Activated CD8-positive, alpha-beta memory T cell treated with anti-CD3 and anti-CD28 coated beads, Interleukin-2, amount 50 U/mL, for 24 hours (primary cell): Measurements from ENCODE around the gene GNRHR.
"Not testable (repeated sequence)": the region's sequence is repeated elsewhere in the genome, so short reads cannot be mapped to it uniquely, and the experiment has no call there.

Experiments
- DNase-seq: peaks from one replicate; pipeline ENCODE4 v3.0.0-alpha.2; 2020; ENCODE audit errors: extremely low read depth

GNRHR gene, protein sequence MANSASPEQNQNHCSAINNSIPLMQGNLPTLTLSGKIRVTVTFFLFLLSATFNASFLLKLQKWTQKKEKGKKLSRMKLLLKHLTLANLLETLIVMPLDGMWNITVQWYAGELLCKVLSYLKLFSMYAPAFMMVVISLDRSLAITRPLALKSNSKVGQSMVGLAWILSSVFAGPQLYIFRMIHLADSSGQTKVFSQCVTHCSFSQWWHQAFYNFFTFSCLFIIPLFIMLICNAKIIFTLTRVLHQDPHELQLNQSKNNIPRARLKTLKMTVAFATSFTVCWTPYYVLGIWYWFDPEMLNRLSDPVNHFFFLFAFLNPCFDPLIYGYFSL

DNA sequence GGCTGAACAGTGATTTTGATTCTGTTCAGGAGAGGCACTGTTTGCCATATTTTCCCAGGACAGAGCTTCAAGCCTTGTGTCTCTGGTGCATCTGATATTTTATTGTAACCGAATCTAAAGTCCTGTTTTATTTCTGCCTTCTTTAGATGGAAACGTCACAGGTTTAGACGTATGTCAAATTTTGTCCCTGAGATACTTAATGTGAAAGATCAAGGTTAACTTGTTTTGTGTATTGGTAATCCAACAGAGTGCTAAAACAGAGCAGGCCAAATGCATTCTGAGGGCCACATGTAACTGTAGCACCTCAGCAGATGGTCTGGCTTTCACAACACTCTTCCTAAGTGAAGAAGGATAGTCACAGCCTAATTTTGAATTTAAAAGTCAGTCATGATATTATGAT is at the start of gene GNRHR:
TSS of gene GNRHR (minus strand) at position 101 of the 400 bp plus-strand sequence. CDS start at position 48, 53 bp downstream.
- no peak for DNase-seq

DNA sequence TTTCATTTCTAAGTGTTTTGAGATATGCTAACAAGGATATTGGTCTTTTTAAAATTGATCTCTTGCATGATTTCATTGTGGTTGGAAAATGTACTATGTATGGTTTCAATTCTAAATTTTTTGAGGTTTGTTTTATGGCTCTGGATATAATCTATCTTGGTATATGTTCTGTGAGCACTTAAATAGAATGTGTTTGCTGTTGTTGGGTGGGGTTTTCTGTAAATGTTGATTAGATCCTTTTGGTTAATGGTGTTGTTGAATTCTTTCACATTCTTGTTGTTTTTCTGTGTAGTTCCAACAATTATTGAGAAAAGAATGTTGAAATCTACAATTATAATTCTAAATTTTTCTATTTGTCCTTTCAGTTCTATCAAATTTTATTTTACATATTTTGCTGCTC is 42.6 kb upstream of the GNRHR start:
- DNase-seq = no peak

DNA sequence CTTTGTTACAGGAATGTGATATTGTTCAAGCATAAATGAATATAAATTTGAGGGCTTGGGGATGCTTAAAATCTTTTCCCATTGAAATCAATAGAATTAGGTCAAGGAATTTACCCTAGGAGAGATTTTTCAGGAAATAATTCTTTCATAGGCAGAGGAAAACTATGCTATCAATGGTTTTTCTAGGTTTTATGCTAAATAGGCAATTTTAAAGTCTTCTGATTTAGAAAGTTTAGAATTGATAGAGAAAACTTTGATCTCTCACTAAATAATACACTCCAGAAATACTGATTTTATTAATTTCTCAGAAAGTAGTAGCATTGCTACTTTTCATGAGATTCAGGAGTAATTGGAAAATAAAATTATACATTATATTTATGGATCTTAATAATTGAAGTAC is 36.5 kb upstream of the GNRHR start:
- no peak for DNase-seq

DNA sequence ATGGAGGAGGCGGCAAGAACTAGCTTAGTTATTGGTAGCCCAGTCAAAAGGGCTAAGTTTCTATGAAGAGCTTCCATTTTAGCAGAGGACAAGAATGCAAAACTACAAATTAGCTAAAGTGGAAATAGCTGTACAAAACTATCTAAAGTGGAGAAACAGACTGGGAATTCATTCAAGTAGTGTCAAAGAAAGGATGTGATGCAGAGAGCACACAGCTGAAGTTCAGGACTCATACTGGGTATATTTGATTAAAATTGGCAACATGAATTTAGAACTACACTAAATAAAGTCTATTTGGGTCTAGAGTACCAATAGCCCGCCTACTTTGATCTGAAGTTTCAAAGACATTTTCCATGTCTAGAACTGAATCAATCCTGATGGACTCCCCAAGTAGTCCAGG is 33.1 kb upstream of the GNRHR start:
- no peak for DNase-seq

DNA sequence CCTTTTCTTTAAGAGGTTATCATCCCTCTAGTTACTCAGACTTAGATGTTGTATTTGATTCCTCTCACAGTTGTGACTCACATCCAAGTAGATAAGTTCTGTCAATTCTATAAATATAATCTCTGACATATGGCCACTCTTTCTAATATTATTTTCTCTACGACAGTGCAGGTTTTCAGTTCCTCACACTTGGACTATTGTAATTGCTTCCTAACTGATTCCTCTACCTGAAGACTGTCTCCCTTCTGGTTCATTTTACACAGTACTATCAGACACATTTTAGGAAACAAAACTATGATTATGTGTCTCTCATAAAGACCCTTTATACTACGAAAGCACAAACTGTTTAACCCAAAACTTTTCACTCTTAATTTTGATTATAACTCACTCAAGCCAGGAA is 31.3 kb upstream of the GNRHR start:
- no peak for DNase-seq

DNA sequence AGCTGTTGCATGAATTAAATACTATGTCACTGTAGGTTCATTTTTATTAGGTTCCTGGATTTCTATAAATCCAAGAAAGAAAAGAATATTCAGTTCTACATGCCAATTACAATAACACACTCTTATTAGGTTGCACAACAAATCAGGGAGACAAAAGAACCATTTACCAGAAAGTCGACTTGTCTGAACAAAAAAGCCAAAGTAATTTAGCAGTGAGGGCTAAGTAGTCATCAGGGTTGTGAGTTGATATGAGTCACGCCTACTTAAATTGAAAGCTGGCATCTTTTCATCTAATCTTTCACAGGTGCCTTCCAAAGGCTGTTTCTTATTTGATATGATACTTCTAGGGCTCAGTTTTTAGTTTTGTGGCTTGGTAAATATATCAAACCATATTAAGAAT is 25.4 kb upstream of the GNRHR start:
- no peak for DNase-seq

DNA sequence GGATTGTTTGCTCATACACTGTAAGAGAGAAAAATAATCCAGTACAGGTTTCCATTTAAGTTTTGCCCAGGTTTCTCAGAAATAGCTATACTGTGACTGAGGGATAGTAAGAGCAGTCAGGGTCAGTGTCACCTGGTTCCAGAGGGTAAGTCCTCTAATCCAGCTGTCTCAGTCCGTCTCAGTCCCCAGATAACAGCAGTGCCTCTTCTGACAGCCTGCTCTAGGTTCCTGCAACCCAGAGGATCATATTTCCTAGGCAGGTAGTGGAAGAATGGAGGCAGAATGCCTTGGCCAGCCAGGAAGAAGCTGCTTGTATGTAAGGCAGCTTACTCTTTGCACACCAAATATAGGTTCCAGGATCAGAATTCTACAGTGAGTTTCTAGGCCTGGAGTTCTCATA is 22.6 kb upstream of the GNRHR start:
- no peak for DNase-seq

DNA sequence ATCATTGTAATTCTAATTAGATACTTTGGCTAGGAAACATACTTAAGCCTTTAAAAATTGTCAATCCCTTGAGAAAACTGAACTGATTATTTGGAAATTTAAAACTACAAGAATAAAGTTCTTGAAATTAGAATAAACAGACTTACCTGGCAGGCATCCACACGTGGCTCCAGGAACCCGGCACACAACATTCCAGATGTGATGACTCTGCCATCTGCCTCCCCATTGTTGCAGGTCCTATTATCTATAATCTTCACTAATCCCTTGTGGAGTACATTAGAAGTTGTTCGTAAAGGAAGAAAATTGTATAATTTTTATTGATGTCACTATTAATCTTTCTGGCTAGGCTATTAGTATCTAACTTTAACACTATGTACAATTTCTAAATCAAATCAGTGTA is 16.2 kb upstream of the GNRHR start:
- no peak for DNase-seq

DNA sequence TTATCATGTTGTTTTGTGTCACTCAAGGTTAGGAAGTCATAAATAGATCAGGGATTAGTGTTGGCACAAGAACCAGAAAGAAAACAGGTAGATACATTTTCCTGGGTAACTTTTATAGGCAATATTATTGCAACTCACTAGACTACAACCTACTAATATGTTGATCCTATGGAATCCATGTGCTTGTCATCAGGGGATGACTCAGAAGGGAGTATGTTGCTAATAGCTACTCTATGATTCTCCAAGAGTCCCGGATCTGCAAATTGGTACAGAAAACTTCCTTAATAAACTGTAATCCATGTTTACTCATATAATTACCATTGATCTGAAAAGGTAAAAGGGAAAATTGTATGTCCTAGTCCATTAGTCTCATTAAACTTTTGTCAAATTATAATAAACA is 11.7 kb upstream of the GNRHR start:
- DNase-seq = no peak

DNA sequence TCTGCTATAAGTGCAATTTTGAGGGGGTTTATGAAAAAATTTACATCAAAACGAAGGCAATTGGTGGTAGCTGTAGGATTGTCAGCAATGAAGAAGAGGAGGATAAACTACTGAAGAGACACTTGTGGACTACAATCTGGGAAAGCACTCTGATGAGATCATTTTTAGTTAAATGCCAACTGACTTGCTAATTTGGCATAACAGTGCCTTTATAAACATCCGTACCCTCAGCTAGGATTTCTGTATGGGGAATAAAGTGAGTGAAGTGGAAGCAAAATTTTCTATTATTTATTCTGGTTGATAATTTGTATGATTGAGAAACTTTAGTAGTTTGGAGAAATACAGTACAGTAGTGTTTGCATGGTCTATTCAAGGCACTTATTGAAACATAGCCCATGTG is 11.2 kb upstream of the GNRHR start:
- no peak for DNase-seq

DNA sequence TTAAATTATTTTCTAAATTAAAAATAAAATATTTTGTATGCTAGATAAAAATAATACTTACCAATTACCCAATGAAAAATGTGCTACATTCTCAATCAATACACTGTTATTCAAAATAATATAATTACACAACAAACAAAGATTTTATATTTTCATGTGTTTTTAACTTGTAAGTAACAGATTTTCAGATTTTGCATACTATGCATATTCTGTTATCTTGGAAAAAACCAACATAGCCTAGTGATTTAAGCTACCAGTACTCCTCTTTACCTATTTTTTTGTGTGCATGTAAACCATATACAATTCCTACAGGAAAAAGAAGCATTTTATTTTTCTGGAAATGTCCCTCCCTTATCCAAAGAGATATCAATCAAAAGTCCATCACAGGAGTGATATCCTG is 10.0 kb upstream of the GNRHR start:
- DNase-seq = no peak

DNA sequence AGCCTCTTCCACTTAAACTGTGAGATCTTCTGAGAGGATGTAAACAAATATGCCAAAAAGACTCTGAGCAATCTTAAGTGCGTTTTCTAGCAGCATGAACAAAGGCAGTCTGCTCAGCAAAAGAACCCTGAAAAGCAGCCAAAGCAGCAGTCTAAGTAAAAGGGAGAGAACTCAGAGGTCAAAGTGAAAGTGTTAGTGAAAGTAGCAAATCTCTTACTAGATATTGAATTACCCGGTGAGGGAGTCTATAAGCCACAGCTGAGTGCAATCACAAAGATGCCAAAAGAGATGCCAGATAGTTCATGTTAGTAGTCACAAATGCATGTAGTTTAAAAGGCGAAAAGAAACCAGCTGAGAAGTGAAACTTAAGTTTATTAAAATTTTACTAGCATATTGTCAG is 7.9 kb upstream of the GNRHR start:
- DNase-seq = no peak

DNA sequence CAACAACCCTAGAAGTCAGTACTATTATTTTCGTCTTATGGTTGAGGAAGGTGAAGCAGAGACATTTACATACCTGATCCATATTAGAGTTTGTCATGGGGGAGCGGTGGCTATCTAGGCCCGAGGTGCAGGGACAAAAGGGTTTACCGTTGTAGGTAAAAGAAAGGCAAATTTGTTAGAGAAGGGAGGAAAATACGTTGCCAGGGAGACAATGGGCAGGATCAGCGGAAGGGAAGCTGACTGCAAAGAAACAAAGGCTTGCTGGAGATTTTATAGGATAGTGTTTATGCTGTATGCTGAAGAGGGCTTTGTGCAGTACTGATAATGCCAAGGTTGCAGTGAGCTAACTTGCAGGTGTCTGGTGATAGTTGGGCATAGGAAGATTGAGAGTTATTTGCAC is 2.8 kb upstream of the GNRHR start:
- DNase-seq = not testable (repeated sequence)

DNA sequence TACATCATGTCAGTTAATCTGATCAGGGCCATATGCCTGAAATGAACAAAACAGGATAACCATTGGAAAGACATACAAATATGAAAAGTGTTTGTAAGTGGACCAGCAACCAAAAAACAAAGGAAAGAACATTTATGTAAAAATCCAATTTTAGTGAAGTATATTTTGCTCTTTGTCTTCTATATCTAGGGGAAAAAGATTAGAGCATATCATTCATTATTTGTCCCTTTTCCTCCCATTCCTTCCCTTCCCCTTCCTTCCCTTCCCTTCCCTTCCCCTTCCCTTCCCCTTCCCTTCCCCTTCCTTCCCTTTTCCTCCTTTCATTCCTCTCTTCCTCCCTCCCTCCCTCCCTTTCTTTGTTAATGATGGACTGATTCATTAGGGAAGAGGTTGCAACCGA is 1.8 kb upstream of the GNRHR start:
- DNase-seq = no peak

DNA sequence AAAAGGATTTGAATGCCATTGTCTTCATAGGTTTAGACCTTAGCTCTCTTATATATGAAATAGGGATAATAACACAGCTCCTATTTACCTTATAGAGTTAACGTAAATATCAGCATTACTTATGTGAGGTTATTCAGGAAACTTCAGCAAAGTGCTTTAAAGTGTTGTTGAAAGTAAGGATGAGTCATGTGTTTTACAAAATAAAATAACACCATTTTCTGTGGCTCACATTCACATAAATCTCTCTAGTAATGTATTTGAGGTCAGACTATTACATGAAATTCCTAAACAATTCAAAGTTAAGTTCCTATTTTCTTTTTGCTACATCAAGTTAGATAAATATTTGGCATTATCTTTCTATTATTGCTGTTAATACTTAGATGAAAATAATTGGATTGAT is 2.9 kb downstream of the GNRHR start:
- no peak for DNase-seq

DNA sequence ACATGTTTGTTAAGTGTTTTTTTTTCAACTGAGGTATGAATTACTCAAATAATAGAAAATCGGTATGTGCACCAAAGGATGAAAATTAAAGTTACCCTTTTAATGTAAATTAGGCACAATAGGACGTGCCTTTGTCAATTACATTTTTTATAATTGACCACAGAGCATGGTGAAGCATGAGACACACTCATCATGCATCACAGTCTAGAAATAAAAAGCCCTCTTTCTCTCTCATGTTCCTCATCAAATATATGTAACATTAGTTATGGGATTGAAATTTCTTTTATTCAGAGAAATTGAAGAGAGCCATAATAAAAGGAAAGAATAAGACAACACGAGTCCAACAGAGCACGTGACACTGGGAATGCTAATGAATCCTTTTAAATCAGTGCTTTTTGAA is 3.5 kb downstream of the GNRHR start:
- DNase-seq = no peak

DNA sequence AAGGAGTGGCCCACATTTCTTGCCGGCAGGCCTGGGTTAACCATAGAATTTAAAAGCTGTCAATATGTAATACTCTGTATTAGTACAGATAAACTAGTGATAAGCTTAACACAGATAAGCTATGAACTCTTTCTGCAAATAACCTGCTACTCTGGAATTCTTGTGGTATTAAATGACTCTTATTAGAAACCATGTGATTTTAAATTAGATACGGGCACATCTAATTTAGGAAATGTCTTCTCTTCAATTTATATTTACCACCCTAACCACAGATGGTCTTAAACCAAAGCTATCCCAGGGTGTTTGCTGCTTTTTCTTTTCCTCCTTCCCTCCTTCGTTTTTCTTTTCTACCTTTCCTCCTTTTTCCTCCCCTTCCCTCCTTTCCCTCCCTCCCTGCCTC is 4.9 kb downstream of the GNRHR start:
- no peak for DNase-seq

DNA sequence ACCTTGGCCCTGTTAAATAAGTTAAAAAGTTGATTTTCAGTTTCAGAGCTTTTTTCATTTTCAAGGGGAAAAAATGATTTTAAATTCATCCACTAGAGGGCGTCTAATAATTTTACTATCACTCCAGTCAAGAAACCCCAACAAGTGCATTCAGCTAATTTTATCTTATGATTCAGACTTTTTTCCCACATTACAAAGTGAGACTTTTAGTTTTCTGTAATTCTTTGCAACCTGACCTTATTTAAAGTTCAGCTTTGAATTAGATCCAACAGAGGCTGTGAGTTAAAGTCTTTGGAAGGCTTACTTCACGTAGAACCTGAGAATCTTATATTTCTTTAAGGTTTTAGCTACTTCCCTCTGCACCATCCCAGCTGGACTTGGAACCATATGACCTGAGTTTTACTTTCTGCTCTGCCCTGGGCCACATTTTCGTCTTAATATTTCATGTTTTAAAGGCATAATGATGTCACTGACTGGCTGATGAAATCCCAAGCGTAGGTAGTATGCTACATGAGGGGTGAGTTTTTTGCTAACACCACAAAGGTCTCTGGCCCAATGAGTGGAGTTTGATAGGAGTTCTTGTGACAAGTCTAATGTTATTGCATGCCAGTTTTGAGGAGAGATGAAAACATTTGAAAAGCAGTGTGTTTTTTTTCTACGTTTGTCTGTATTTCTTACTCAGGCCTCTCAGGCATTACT is 7.2 kb downstream of the GNRHR start:
- no peak for DNase-seq

DNA sequence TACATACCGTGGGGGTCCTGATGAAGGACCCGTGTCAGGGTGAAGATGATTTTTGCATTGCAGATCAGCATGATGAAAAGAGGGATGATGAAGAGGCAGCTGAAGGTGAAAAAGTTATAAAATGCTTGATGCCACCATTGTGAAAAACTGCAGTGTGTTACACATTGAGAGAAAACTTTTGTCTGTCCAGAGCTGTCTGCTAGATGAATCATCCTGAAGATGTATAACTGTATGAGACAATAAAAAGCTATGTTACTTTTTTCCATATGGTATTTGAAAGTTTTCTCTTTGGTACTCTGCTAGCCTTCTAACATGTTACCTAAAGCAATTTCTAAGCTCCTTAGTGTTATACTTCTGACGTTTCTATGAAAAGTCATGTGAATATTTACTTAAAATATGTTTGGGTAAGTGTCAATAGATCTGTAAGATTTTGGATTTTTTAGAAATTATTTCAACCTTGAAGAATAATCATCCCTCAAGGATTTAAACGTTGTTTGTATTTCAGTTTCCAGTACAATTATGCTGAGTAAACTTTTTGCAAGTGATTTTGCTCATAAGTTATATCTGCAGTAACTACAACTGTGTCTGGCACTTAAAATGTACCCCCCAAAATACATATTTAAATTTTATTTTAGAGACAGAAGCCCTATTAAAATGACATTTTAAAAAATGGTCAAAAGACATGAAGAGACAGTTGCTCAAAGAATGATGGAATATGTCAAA is 9.5 kb downstream of the GNRHR start:
- no peak for DNase-seq

DNA sequence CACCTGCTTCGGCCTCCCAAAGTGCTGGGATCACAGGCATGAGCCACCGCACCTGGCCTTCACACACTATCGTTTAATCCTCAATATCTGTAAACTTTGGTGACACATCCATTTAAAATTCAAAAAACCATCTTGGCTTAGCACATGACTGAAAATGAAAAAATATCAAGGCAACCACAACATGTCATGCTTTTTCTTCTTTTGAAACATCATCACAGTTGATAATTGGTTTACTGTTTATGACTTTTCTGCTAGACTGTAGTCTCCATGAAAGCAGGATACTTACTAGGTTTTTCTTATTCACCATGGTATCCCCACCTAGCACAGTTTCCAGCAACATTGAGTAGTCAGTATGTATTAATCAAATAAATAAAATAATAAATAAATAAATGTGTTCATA is 11.0 kb downstream of the GNRHR start:
- DNase-seq = no peak

DNA sequence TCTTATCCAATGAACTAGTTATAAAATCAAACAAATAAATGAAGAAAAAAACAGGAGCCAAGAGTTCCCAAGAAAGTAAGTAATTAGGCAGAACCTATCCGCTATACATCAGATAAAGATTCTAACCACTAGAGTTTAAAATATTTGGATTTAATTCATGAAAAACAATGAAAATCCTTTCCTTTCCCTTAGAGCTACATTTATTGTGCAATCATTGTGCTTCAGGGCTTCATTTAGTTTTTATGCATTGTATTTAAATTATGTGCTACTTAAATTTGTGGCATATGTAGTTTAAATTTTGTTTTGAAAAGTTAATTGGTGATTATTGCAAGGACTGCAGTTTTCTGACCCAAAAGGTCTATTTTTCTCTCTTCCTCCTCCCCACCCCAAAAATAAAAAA is 17.9 kb downstream of the GNRHR start:
- DNase-seq = no peak

DNA sequence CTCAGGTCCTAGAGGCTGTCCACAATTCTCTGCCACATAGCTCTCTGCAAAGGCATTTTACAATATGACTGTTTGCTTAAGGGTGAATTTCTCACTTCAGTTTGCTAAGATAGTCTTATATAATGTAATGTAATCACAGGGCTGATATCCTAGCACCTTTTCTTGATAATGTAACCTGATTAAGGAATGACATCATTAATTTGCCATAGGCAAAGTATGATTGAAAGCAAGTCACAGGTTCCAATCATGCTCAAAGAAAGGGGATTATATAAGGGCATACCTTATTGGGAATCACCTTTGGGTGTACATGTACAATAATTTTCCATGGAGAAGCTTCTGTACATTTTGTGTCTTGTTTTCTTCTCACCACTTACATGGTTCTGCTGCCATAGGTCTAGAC is 18.9 kb downstream of the GNRHR start:
- DNase-seq = no peak

DNA sequence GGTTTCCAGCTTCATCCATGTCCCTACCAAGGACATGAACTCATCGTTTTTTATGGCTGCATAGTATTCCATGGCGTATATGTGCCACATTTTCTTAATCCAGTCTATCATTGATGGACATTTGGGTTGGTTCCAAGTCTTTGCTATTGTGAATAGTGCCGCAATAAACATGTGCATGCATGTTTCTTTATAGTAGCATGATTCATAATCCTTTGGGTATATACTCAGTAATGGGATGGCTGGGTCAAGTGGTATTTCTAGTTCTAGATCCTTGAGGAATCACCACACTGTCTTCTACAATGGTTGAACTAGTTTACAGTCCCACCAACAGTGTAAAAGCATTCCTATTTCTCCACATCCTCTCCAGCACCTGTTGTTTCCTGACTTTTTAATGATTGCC is 23.7 kb downstream of the GNRHR start:
- not testable (repeated sequence) for DNase-seq
